ENCODE data around the gene PDE4B.

The PDE4B gene

GRCh38 chr1:66270119-66270812, 477.6 kb downstream of the PDE4B start:
- no peak for DNase-seq

GRCh38 chr1:66271216-66271903, 478.7 kb downstream of the PDE4B start:
- peak; percentile 61 for DNase-seq

- no peak for DNase-seq
These were observed 479.2 kb downstream of the PDE4B start for GRCh38 chr1:66271904-66272254.

- DNase-seq, result no peak
These were observed 481.0 kb downstream of the PDE4B start for GRCh38 chr1:66273656-66274055.

GRCh38 chr1:66274634-66275033, 481.9 kb downstream of the PDE4B start:
- DNase-seq, result no peak

- no peak for DNase-seq
These were observed 482.4 kb downstream of the PDE4B start for GRCh38 chr1:66275083-66275482.

- peak; percentile 12 for DNase-seq
These were observed 482.9 kb downstream of the PDE4B start for GRCh38 chr1:66275601-66276023.

GRCh38 chr1:66276218-66276617, 483.5 kb downstream of the PDE4B start:
- peak; percentile 13 for DNase-seq

GRCh38 chr1:66278260-66279021, 485.7 kb downstream of the PDE4B start:
- no peak for DNase-seq

GRCh38 chr1:66281808-66282207, 489.1 kb downstream of the PDE4B start:
- no peak for DNase-seq

- peak; percentile 78 for DNase-seq
These were observed 489.7 kb downstream of the PDE4B start for GRCh38 chr1:66282343-66282852.

GRCh38 chr1:66282891-66283621, 490.4 kb downstream of the PDE4B start:
- no peak for DNase-seq

- peak; percentile 59 for DNase-seq
These were observed 490.9 kb downstream of the PDE4B start for GRCh38 chr1:66283622-66284041.

- no peak for DNase-seq
These were observed 492.1 kb downstream of the PDE4B start for GRCh38 chr1:66284746-66285145.

- no peak for DNase-seq
These were observed 493.0 kb downstream of the PDE4B start for GRCh38 chr1:66285618-66286270.

GRCh38 chr1:66286307-66286706, 493.6 kb downstream of the PDE4B start:
- DNase-seq, result no peak

- DNase-seq, result peak; percentile 61
These were observed 495.4 kb downstream of the PDE4B start for GRCh38 chr1:66288048-66288447.

- no peak for DNase-seq
These were observed 498.3 kb downstream of the PDE4B start for GRCh38 chr1:66290761-66291530.

- DNase-seq, result no peak
These were observed 498.8 kb downstream of the PDE4B start for GRCh38 chr1:66291531-66291864.

- DNase-seq, result no peak
These were observed 499.6 kb downstream of the PDE4B start for GRCh38 chr1:66292305-66292704.

- DNase-seq, result no peak
These were observed 500.2 kb downstream of the PDE4B start for GRCh38 chr1:66292944-66293343.
